ENCODE data around the gene GLRX2.
A peak's percentile ranks its signal among the peaks of the same experiment; 100 is the strongest.

GLRX2 gene

GRCh38 chr1:193104907-193105820 is at the start of gene GLRX2:
TSS of gene GLRX2 (minus strand) at chr1:193105414. CDS start at chr1:193105382, 32 bp downstream.
- peak; percentile 0 for TF ChIP-seq CTCF (IDR thresholded peaks at IDR 0.05; ENCODE audit: insufficient read depth, low read length, missing control alignments)
- POLR2A ChIA-PET, result interaction anchor here (0.6 to 2.2 kb wide), 6 partner anchors 8 to 67 kb away, joined by 3 to 24 read pairs (median 6); partner anchors contain the start of genes CDC73, RO60 and UCHL5
- CTCF ChIA-PET, result interaction anchor here (0.8 to 11.6 kb wide), 7 partner anchors 9 to 299 kb away, joined by 3 to 78 read pairs (median 5); partner anchors contain the start of gene CDC73
- no peak for DNase-seq (ENCODE audit: low read depth, low spot score)
- peak within 1 kb of the TSS; percentile 75 for H3K4me3 ChIP-seq (ENCODE audit: low read depth, low read length)

- POLR2A ChIA-PET, result no interaction called here
- CTCF ChIA-PET, result no interaction called here
Measured at GRCh38 chr1:193144999-193145398, 39.8 kb upstream of the GLRX2 start.

GRCh38 chr1:193144361-193144938 is 39.2 kb upstream of the GLRX2 start:
- ChIA-PET CTCF (interaction anchor here (2.5 to 2.8 kb wide), 2 partner anchors 8 to 13 kb away, joined by 6 to 11 read pairs; no protein-coding TSS in a partner anchor), POLR2A (no interaction called here)
- no peak for TF ChIP-seq CTCF (IDR thresholded peaks at IDR 0.05; ENCODE audit: insufficient read depth, low read length, missing control alignments)
- DNase-seq (ENCODE audit: low read depth, low spot score), result no peak
- no peak overlapping the region for H3K4me3 ChIP-seq (ENCODE audit: low read depth, low read length)

More at GRCh38 chr1:193144999-193145398, 39.8 kb upstream of the GLRX2 start:
- no peak overlapping the region for H3K4me3 ChIP-seq (ENCODE audit: low read depth, low read length)
- no peak for TF ChIP-seq CTCF (IDR thresholded peaks at IDR 0.05; ENCODE audit: insufficient read depth, low read length, missing control alignments)
- no peak for DNase-seq (ENCODE audit: low read depth, low spot score)

- TF ChIP-seq CTCF (IDR thresholded peaks at IDR 0.05; ENCODE audit: insufficient read depth, low read length, missing control alignments), result peak; percentile 9
- POLR2A ChIA-PET, result no interaction called here
- DNase-seq (ENCODE audit: low read depth, low spot score), result no peak
- CTCF ChIA-PET, result interaction anchor here (0.7 to 2.8 kb wide), 8 partner anchors 9 to 196 kb away, joined by 3 to 12 read pairs (median 6); partner anchors contain the start of gene CDC73
- H3K4me3 ChIP-seq (ENCODE audit: low read depth, low read length), result no peak overlapping the region
Measured at GRCh38 chr1:193143285-193143684, 38.1 kb upstream of the GLRX2 start.

GRCh38 chr1:193142409-193142808 is 37.2 kb upstream of the GLRX2 start:
- no peak overlapping the region for H3K4me3 ChIP-seq (ENCODE audit: low read depth, low read length)
- CTCF ChIA-PET, result interaction anchor here (0.8 to 2.8 kb wide), 8 partner anchors 8 to 610 kb away, joined by 3 to 12 read pairs (median 6); partner anchors contain the start of gene CDC73
- POLR2A ChIA-PET, result no interaction called here
- no peak for TF ChIP-seq CTCF (IDR thresholded peaks at IDR 0.05; ENCODE audit: insufficient read depth, low read length, missing control alignments)
- no peak for DNase-seq (ENCODE audit: low read depth, low spot score)

GRCh38 chr1:193141804-193142203 is 36.6 kb upstream of the GLRX2 start:
- ChIA-PET CTCF (interaction anchor here (0.8 to 2.8 kb wide), 6 partner anchors 10 to 611 kb away, joined by 3 to 12 read pairs (median 8); partner anchors contain the start of gene CDC73), POLR2A (no interaction called here)
- no peak for TF ChIP-seq CTCF (IDR thresholded peaks at IDR 0.05; ENCODE audit: insufficient read depth, low read length, missing control alignments)
- no peak for DNase-seq (ENCODE audit: low read depth, low spot score)
- no peak overlapping the region for H3K4me3 ChIP-seq (ENCODE audit: low read depth, low read length)
